H1 (cell line): ENCODE results near the gene SPI1. TPM values are rescaled to one million over a fixed set of nuclear protein-coding genes. Genes with fewer than 3 reads are reported as not detected.

Experiments
- CTCF ChIA-PET: fragments of 300-600 bp; sonication (Branson Sonifier 250); formaldehyde crosslinking; loops from one replicate; lab custom pipeline; 2021; ENCODE audit not compliant: partially characterized antibody; lab: Charles Lee
- POLR2A ChIA-PET: fragments of 300-600 bp; sonication (Branson Sonifier 250); formaldehyde crosslinking; loops from one replicate; lab custom pipeline; 2021; ENCODE audit warnings: inconsistent platforms; ENCODE audit not compliant: partially characterized antibody; lab: Charles Lee
- DNase-seq, 2 experiments: peaks; one replicate each; pipeline versions ENCODE4 v3.0.0 to v3.0.0-alpha.2; 2010 to 2022; ENCODE audit warnings: low spot score in 2 of 2, low read depth in 1 of 2, mixed read lengths in 1 of 2
- FAIRE-seq: peaks from 2 replicates; lab custom pipeline; 2011; peaks lifted over from hg19 to GRCh38; lab: Jason Lieb, UNC
- H2AFZ ChIP-seq: 2 replicates; pipeline ENCODE4 v1.8.1; 2012; ENCODE audit warnings: low read length, inconsistent platforms
- H2AK5ac ChIP-seq: 2 replicates; pipeline ENCODE4 v1.6.1; 2013; ENCODE audit warnings: low read depth, low read length
- H2BK120ac ChIP-seq: replicated peaks from 2 replicates; pipeline ENCODE3; 2013; ENCODE audit warnings: low read depth, low read length, inconsistent platforms
- H2BK12ac ChIP-seq: 2 replicates; pipeline ENCODE4 v1.6.1; 2013; ENCODE audit warnings: low read depth, low read length
- H2BK15ac ChIP-seq: 2 replicates; pipeline ENCODE4 v1.6.1; 2013; ENCODE audit warnings: low read length
- H2BK20ac ChIP-seq: 2 replicates; pipeline ENCODE4 v1.6.1; 2013; ENCODE audit warnings: low read length
- H2BK5ac ChIP-seq: 2 replicates; pipeline ENCODE4 v1.6.1; 2013; ENCODE audit warnings: low read depth, low read length
- H3K14ac ChIP-seq: 2 replicates; pipeline ENCODE4 v1.6.1; 2013; ENCODE audit warnings: inconsistent platforms; ENCODE audit not compliant: insufficient read length
- H3K18ac ChIP-seq: 2 replicates; pipeline ENCODE4 v1.6.1; 2013; ENCODE audit warnings: low read length; ENCODE audit errors: extremely low read depth
- H3K23ac ChIP-seq: 2 replicates; pipeline ENCODE4 v1.6.1; 2013; ENCODE audit warnings: inconsistent platforms; ENCODE audit not compliant: insufficient read length
- H3K23me2 ChIP-seq: 2 replicates; pipeline ENCODE4 v1.6.1; 2013; ENCODE audit warnings: low read depth, low read length
- H3K27ac ChIP-seq: 2 replicates; pipeline ENCODE4 v1.6.1; 2011; ENCODE audit warnings: low read depth, low read length, inconsistent platforms
- H3K27me3 ChIP-seq, 4 experiments: replicated peaks in 1 of 4; 1 replicate in 1 of 4; 2 replicates in 3 of 4; pipeline versions ENCODE4 v1.6.1 to v1.8.1; 2011 to 2013; ENCODE audit warnings: low read length in 3 of 4, mild to moderate bottlenecking in 3 of 4, inconsistent platforms in 2 of 4, mixed read lengths in 2 of 4, moderate library complexity in 1 of 4; ENCODE audit not compliant: control insufficient read depth in 3 of 4, insufficient read depth in 3 of 4; ENCODE audit errors: extremely low read depth in 1 of 4
- H3K36me3 ChIP-seq, 4 experiments: 2 replicates each; pipeline versions ENCODE4 v1.6.1 to v1.8.1; 2011 to 2013; ENCODE audit warnings: mild to moderate bottlenecking in 4 of 4, low read length in 3 of 4, moderate library complexity in 2 of 4, control low read depth in 1 of 4, inconsistent platforms in 1 of 4; ENCODE audit not compliant: insufficient read depth in 4 of 4, control insufficient read depth in 2 of 4
- H3K4ac ChIP-seq: replicated peaks from 2 replicates; pipeline ENCODE3; 2013; ENCODE audit warnings: low read length, low read depth, mixed read lengths, inconsistent platforms; ENCODE audit not compliant: insufficient read length
- H3K4me1 ChIP-seq, 4 experiments: replicated peaks in 1 of 4; 1 replicate in 1 of 4; 2 replicates in 3 of 4; pipeline versions ENCODE4 v1.6.1 to v1.8.1; 2011 to 2013; ENCODE audit warnings: low read length in 3 of 4, inconsistent platforms in 2 of 4, mixed read lengths in 1 of 4; ENCODE audit not compliant: insufficient read depth in 4 of 4, control insufficient read depth in 3 of 4
- H3K4me2 ChIP-seq, 2 experiments: 2 replicates each; pipeline versions ENCODE4 v1.6.1 to v1.8.1; 2011 to 2013; ENCODE audit warnings: low read depth in 2 of 2, low read length in 2 of 2, control low read depth in 1 of 2, inconsistent platforms in 1 of 2, mild to moderate bottlenecking in 1 of 2; ENCODE audit not compliant: insufficient read depth in 1 of 2
- H3K4me3 ChIP-seq, 4 experiments: fragments of 200-600, 300-600 bp in 1 of 4; sonication (generic), shearing (Covaris generic), sonication (Bioruptor Twin) in 1 of 4; 2 replicates each; pipeline versions ENCODE4 v1.5.1 to v1.8.1; 2011 to 2016; ENCODE audit warnings: low read length in 4 of 4, low read depth in 3 of 4, control low read depth in 2 of 4, inconsistent platforms in 2 of 4, mild to moderate bottlenecking in 2 of 4, mixed read lengths in 1 of 4, moderate library complexity in 1 of 4; ENCODE audit not compliant: insufficient read depth in 2 of 4; ENCODE audit errors: extremely low read depth in 1 of 4
- H3K56ac ChIP-seq: replicated peaks from 2 replicates; pipeline ENCODE3; 2013; ENCODE audit warnings: low read depth, mild to moderate bottlenecking, mixed read lengths, low read length, inconsistent platforms; ENCODE audit not compliant: insufficient read length
- H3K79me1 ChIP-seq: 2 replicates; pipeline ENCODE4 v1.6.1; 2013; ENCODE audit warnings: low read depth, low read length, control low read depth
- H3K79me2 ChIP-seq, 2 experiments: 2 replicates each; pipeline versions ENCODE4 v1.6.1 to v1.8.1; 2012 to 2013; ENCODE audit warnings: low read length in 2 of 2, mild to moderate bottlenecking in 2 of 2, inconsistent platforms in 1 of 2; ENCODE audit not compliant: insufficient read depth in 2 of 2, control insufficient read depth in 1 of 2
- H3K9ac ChIP-seq, 4 experiments: replicated peaks in 1 of 4; 1 replicate in 1 of 4; 2 replicates in 3 of 4; pipeline versions ENCODE4 v1.6.1 to v1.8.1; 2011 to 2013; ENCODE audit warnings: low read depth in 3 of 4, low read length in 3 of 4, control low read depth in 2 of 4, mild to moderate bottlenecking in 2 of 4, moderate library complexity in 2 of 4, inconsistent platforms in 1 of 4; ENCODE audit errors: extremely low read depth in 1 of 4
- H3K9me3 ChIP-seq, 2 experiments: 2 replicates each; pipeline versions ENCODE4 v1.6.1 to v1.8.1; 2012 to 2013; ENCODE audit warnings: mild to moderate bottlenecking in 2 of 2, moderate library complexity in 2 of 2, control low read depth in 1 of 2, inconsistent platforms in 1 of 2, low read depth in 1 of 2, low read length in 1 of 2, mixed read lengths in 1 of 2; ENCODE audit not compliant: insufficient read depth in 2 of 2
- H4K20me1 ChIP-seq, 2 experiments: replicated peaks in 1 of 2; 2 replicates each; pipeline versions ENCODE3 to v1.8.1; 2011 to 2013; ENCODE audit warnings: inconsistent platforms in 2 of 2, low read length in 2 of 2, mild to moderate bottlenecking in 1 of 2; ENCODE audit not compliant: insufficient read depth in 2 of 2, control insufficient read depth in 1 of 2
- H4K5ac ChIP-seq: 2 replicates; pipeline ENCODE4 v1.6.1; 2013; ENCODE audit warnings: low read length, low read depth, mixed read lengths, inconsistent platforms; ENCODE audit not compliant: insufficient read length
- H4K8ac ChIP-seq: 2 replicates; pipeline ENCODE4 v1.8.0; 2013; ENCODE audit warnings: mild to moderate bottlenecking, moderate library complexity, low read length, inconsistent platforms; ENCODE audit not compliant: insufficient read depth; ENCODE audit errors: extremely low read depth
- H4K91ac ChIP-seq: replicated peaks from 2 replicates; pipeline ENCODE3; 2013; ENCODE audit warnings: low read length, mixed read lengths, inconsistent platforms; ENCODE audit not compliant: insufficient read length
- ATF3 ChIP-seq: IDR thresholded peaks from 2 replicates; pipeline ENCODE4 v1.6.1; 2011; ENCODE audit warnings: low read depth, mild to moderate bottlenecking, low read length; ENCODE audit not compliant: insufficient read depth
- CHD1 ChIP-seq: IDR thresholded peaks from 2 replicates; pipeline ENCODE4 v1.6.1; 2012; ENCODE audit warnings: low read depth, low read length, improper control_type of control experiment
- CREB1 ChIP-seq: IDR thresholded peaks from 2 replicates; pipeline ENCODE4 v1.6.1; 2012; ENCODE audit warnings: inconsistent platforms
- GTF2F1 ChIP-seq: IDR thresholded peaks from 2 replicates; pipeline ENCODE4 v1.6.1; 2012; ENCODE audit warnings: low read depth, low read length, improper control_type of control experiment, borderline replicate concordance
- JUN ChIP-seq: IDR thresholded peaks from 2 replicates; pipeline ENCODE4 v1.6.1; 2011; ENCODE audit warnings: low read depth, mild to moderate bottlenecking, improper control_type of control experiment, low read length
- KDM4A ChIP-seq: IDR thresholded peaks from one replicate; pipeline ENCODE4 v1.7.1; 2012; ENCODE audit warnings: low read depth, mild to moderate bottlenecking, moderate library complexity, low read length, inconsistent platforms; ENCODE audit not compliant: severe bottlenecking
- MAFK ChIP-seq: IDR thresholded peaks from 2 replicates; pipeline ENCODE4 v1.6.1; 2012; ENCODE audit warnings: low read depth, mild to moderate bottlenecking, improper control_type of control experiment, low read length
- SIRT6 ChIP-seq: IDR thresholded peaks from one replicate; pipeline ENCODE4 v1.7.1; 2012; ENCODE audit warnings: low read length, inconsistent platforms
- TEAD4 ChIP-seq: IDR thresholded peaks from 2 replicates; pipeline ENCODE4 v1.6.1; 2012; ENCODE audit warnings: low read depth, low read length, inconsistent platforms, mixed read lengths
- WGBS, 2 experiments: shearing (Covaris generic) in 1 of 2; methylation state at CpG; one replicate each; pipeline versions ENCODE4 v1.1.6 to v1.1.7; 2013 to 2015; ENCODE audit warnings: low lambda C conversion rate in 2 of 2, mixed read lengths in 2 of 2, inconsistent platforms in 1 of 2, low coverage in 1 of 2, missing lambda C conversion rate in 1 of 2; ENCODE audit not compliant: insufficient replicate concordance in 2 of 2, insufficient coverage in 1 of 2, insufficient read length in 1 of 2; ENCODE audit errors: extremely low coverage in 1 of 2, missing lambda C conversion rate in 1 of 2; 5-methylcytosine and 5-hydroxymethylcytosine counted together
- polyA plus RNA-seq, 7 experiments: library from polyadenylated mRNA; depleted of rRNA in 3 of 7; stranded (reverse) in 5 of 7; unstranded in 2 of 7; fragments of >200 nt in 5 of 7; fragments of 200-250 nt in 2 of 7; gene quantifications; 1 replicate in 5 of 7; 2 replicates in 1 of 7; 4 replicates in 1 of 7; pipeline versions ENCODE4 v1.2.1 to v1.2.3, GENCODE V29; 2011 to 2013; ENCODE audit warnings: missing spikeins in 2 of 7, mixed read lengths in 2 of 7
- total RNA-seq: library from RNA; stranded (reverse); fragmentation: NEBNext Ultra II Directional; extraction: Animal tissue kit (Norgen Biotek cat#: 25700); gene quantifications from 2 replicates; pipeline ENCODE4 v1.2.1, GENCODE V29; 2021
- TF ChIP-seq, protein P1 (sequence below), 3 experiments: IDR thresholded peaks; 1 replicate in 2 of 3; 2 replicates in 1 of 3; pipeline versions ENCODE4 v1.5.1 to v1.6.1; 2011; ENCODE audit warnings: low read length in 3 of 3, mild to moderate bottlenecking in 3 of 3, inconsistent platforms in 2 of 3, low read depth in 1 of 3, moderate library complexity in 1 of 3; ENCODE audit not compliant: insufficient read depth in 1 of 3; ENCODE audit errors: control extremely low read depth in 1 of 3

Gene SPI1
- total and polyA plus RNA-seq, 2 of the 8 experiments (the other 6 are each of a cell fraction or from before 2014, with no cell fraction given) = 0.12 TPM; not detected in 1

- Histone ChIP-seq H3K56ac (no peak overlapping the region), H3K4me1 (no peaks in the 10 kb centered on the region), H3K4me2 (no peak overlapping the region), H4K8ac (no peak overlapping the region), H3K4ac (no peak overlapping the region), H3K79me1 (no peaks in the 10 kb centered on the region; the same call in 1 of the 2 replicates), H2BK120ac (no peak overlapping the region), H2BK20ac (no peak overlapping the region), H3K4me3 (no peak overlapping the region), H3K9me3 (no peaks in the 10 kb centered on the region), H4K91ac (peak overlapping the region; percentile 19), H3K23ac (no peak overlapping the region), H3K36me3 (no peaks in the 10 kb centered on the region), H3K14ac (no peak overlapping the region), H2BK12ac (no peak overlapping the region), H2AFZ (no peak overlapping the region), H3K9ac (no peak overlapping the region), H3K23me2 (peaks cover 2% of the 10 kb centered on the region; the same call in 1 of the 2 replicates), H2BK15ac (no peak overlapping the region), H3K27ac (no peak overlapping the region), H3K18ac (no peak overlapping the region), H4K20me1 (peaks cover 0 to 3% of the 10 kb centered on the region in 2 experiments), H3K27me3 (no peaks in the 10 kb centered on the region), H4K5ac (no peak overlapping the region), H3K79me2 (no peaks in the 10 kb centered on the region), H2BK5ac (no peak overlapping the region), H2AK5ac (no peak overlapping the region)
- FAIRE-seq (no peak), DNase-seq (no peak)
- WGBS, 2 experiments = 91% methylated on average over 24 of the region's 24 CpGs; no CpG with 5 or more reads in 1 of the 2 experiments
- ChIA-PET POLR2A (interaction anchor here (1.1 kb wide), 1 partner anchor 123 kb away, joined by 4 read pairs; no protein-coding TSS in a partner anchor), CTCF (interaction anchor here (1.2 to 3.5 kb wide), 4 partner anchors 12 to 109 kb away, joined by 3 to 17 read pairs (median 9); no protein-coding TSS in a partner anchor)
- TF ChIP-seq ATF3 = no peak
- TF ChIP-seq SIRT6 = no peak
- no peak for TF ChIP-seq KDM4A
- TF ChIP-seq TEAD4 = no peak
- no peak for TF ChIP-seq CHD1
- TF ChIP-seq JUN = no peak
- TF ChIP-seq GTF2F1 = no peak
- no peak for TF ChIP-seq CREB1
- TF ChIP-seq, protein P1, sequence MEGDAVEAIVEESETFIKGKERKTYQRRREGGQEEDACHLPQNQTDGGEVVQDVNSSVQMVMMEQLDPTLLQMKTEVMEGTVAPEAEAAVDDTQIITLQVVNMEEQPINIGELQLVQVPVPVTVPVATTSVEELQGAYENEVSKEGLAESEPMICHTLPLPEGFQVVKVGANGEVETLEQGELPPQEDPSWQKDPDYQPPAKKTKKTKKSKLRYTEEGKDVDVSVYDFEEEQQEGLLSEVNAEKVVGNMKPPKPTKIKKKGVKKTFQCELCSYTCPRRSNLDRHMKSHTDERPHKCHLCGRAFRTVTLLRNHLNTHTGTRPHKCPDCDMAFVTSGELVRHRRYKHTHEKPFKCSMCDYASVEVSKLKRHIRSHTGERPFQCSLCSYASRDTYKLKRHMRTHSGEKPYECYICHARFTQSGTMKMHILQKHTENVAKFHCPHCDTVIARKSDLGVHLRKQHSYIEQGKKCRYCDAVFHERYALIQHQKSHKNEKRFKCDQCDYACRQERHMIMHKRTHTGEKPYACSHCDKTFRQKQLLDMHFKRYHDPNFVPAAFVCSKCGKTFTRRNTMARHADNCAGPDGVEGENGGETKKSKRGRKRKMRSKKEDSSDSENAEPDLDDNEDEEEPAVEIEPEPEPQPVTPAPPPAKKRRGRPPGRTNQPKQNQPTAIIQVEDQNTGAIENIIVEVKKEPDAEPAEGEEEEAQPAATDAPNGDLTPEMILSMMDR (IDR thresholded peaks at IDR 0.05; ENCODE audit: control extremely low read depth in 1 of 3, insufficient read depth in 1 of 3, low read depth in 1 of 3, low read length in 3 of 3) = no peak
- TF ChIP-seq MAFK = no peak
Measured at GRCh38 chr11:47342036-47342803, 36.1 kb downstream of the SPI1 start.
